DOHH2 (cell line): ENCODE data around the gene CYP4V2.
"Not testable (repeated sequence)": the region's sequence is repeated elsewhere in the genome, so short reads cannot be mapped to it uniquely, and the experiment has no call there.

Experiments used
- CTCF ChIP-seq: fragments of 200-600 bp; sonication (generic); IDR thresholded peaks from one replicate; pipeline ENCODE4 v1.5.1; 2014; ENCODE audit warnings: antibody characterized with exemption, mild to moderate bottlenecking, low read depth, low read length; ENCODE audit not compliant: poor library complexity, severe bottlenecking
- EZH2phosphoT487 ChIP-seq: fragments of 200-600 bp; sonication (generic); IDR thresholded peaks from 2 replicates; pipeline ENCODE4 v1.6.1; 2017; ENCODE audit warnings: borderline replicate concordance, mild to moderate bottlenecking, antibody characterized with exemption, low read length, moderate library complexity, mixed read lengths

- TF ChIP-seq CTCF, EZH2phosphoT487: not testable (repeated sequence)
These were observed 55.8 kb downstream of the CYP4V2 start for GRCh38 chr4:186247062-186247752.
